Endothelial cell of umbilical vein (primary cell): ENCODE results near the gene SPOCD1.

Experiments used
- EZH2 ChIP-seq: IDR thresholded peaks from 2 replicates; pipeline ENCODE4 v1.6.1; 2012; ENCODE audit warnings: borderline replicate concordance, low read depth, mild to moderate bottlenecking, moderate library complexity, low read length, inconsistent platforms; ENCODE audit not compliant: severe bottlenecking
- FOS ChIP-seq: IDR thresholded peaks from 2 replicates; pipeline ENCODE4 v1.6.1; 2011; ENCODE audit warnings: mild to moderate bottlenecking, low read length, moderate library complexity, borderline replicate concordance; ENCODE audit not compliant: insufficient read depth
- POLR2A ChIP-seq: IDR thresholded peaks from 2 replicates; pipeline ENCODE4 v1.6.1; 2012; ENCODE audit warnings: low read depth, mild to moderate bottlenecking, control low read depth, low read length
- POLR2AphosphoS5 ChIP-seq: IDR thresholded peaks from 2 replicates; pipeline ENCODE4 v1.6.1; 2012; ENCODE audit warnings: low read depth, mild to moderate bottlenecking, control low read depth, low read length, moderate library complexity; ENCODE audit not compliant: insufficient read depth
- TF ChIP-seq, protein P1 (sequence below): IDR thresholded peaks from 2 replicates; pipeline ENCODE4 v1.6.1; 2011; ENCODE audit not compliant: insufficient read depth, insufficient read length
- TF ChIP-seq, protein P2 (sequence below), 2 donors: IDR thresholded peaks; 1 replicate in 1 of 2; 2 replicates in 1 of 2; pipeline ENCODE4 v1.5.1; 2011; ENCODE audit warnings: low read length in 2 of 2, mild to moderate bottlenecking in 2 of 2, moderate library complexity in 2 of 2, control low read depth in 1 of 2, inconsistent platforms in 1 of 2, low read depth in 1 of 2; ENCODE audit not compliant: insufficient read depth in 1 of 2; ENCODE audit errors: extremely low read depth in 1 of 2

GRCh38 chr1:31762323-31762722, 53.5 kb downstream of the SPOCD1 start:
- TF ChIP-seq, protein P1, sequence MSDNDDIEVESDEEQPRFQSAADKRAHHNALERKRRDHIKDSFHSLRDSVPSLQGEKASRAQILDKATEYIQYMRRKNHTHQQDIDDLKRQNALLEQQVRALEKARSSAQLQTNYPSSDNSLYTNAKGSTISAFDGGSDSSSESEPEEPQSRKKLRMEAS: no peak
- TF ChIP-seq, protein P2, sequence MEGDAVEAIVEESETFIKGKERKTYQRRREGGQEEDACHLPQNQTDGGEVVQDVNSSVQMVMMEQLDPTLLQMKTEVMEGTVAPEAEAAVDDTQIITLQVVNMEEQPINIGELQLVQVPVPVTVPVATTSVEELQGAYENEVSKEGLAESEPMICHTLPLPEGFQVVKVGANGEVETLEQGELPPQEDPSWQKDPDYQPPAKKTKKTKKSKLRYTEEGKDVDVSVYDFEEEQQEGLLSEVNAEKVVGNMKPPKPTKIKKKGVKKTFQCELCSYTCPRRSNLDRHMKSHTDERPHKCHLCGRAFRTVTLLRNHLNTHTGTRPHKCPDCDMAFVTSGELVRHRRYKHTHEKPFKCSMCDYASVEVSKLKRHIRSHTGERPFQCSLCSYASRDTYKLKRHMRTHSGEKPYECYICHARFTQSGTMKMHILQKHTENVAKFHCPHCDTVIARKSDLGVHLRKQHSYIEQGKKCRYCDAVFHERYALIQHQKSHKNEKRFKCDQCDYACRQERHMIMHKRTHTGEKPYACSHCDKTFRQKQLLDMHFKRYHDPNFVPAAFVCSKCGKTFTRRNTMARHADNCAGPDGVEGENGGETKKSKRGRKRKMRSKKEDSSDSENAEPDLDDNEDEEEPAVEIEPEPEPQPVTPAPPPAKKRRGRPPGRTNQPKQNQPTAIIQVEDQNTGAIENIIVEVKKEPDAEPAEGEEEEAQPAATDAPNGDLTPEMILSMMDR (IDR thresholded peaks at IDR 0.05; ENCODE audit: extremely low read depth in 1 of 2, insufficient read depth in 1 of 2, low read depth in 1 of 2, low read length in 2 of 2): no peak
- TF ChIP-seq EZH2 (no peak), POLR2A (no peak), FOS (no peak), POLR2AphosphoS5 (no peak)
